HCT116 (cell line): ENCODE results near the gene ATP8A2. TPM values are rescaled to one million over a fixed set of nuclear protein-coding genes. Genes with fewer than 3 reads are reported as not detected.

Source experiments
- ATAC-seq: fragments of 200-7000 bp; cut with Tn5 transposase; 2 replicates; pipeline ENCODE4 v1.9.1; 2020; ENCODE audit warnings: mild to moderate bottlenecking, moderate library complexity
- BruUV-seq: library from RNA; stranded (reverse); fragments of 400-500 nt; replicated peaks from 2 replicates; lab custom pipeline; 2021; lab: Mats Ljungman, UMichigan
- CTCF ChIA-PET: fragments of 300-600 bp; sonication (Branson Sonifier 250); formaldehyde crosslinking; loops from one replicate; lab custom pipeline; 2021; ENCODE audit warnings: antibody characterized with exemption; lab: Charles Lee
- POLR2A ChIA-PET: fragments of 300-600, 350-600 bp; sonication (Branson Sonifier 250); formaldehyde crosslinking; loops from one replicate; lab custom pipeline; 2021; ENCODE audit warnings: antibody characterized with exemption; lab: Charles Lee
- RAD21 ChIA-PET, 2 experiments: fragments of 300-600 bp; sonication (Branson Sonifier 250); formaldehyde crosslinking; loops; one replicate each; lab custom pipeline; 2023; ENCODE audit warnings: low total read pairs in 2 of 2; ENCODE audit not compliant: uncharacterized antibody in 2 of 2, unreplicated experiment in 2 of 2, low non-redundant PET in 1 of 2; lab: Charles Lee
- DNase-seq: peaks from one replicate; pipeline ENCODE4 v3.0.0-alpha.2; 2010; ENCODE audit warnings: low read depth, low spot score
- H2AFZ ChIP-seq: fragments of 200-600 bp; shearing (Covaris generic), sonication (generic); 2 replicates; pipeline ENCODE4 v1.6.1; 2017; ENCODE audit warnings: low read depth, mixed run types, mixed read lengths, antibody characterized with exemption, low read length; ENCODE audit not compliant: poor library complexity, severe bottlenecking
- H3K27ac ChIP-seq: 2 replicates; pipeline ENCODE4 v1.5.1; 2012; ENCODE audit warnings: low read depth, low read length
- H3K27me3 ChIP-seq: fragments of 200-600 bp; sonication (generic); 2 replicates; pipeline ENCODE4 v1.6.1; 2016; ENCODE audit warnings: mixed run types, low read length, mixed read lengths; ENCODE audit not compliant: insufficient read depth
- H3K36me3 ChIP-seq, 2 experiments: fragments of 200-500 bp in 1 of 2; fragments of 200-600 bp in 1 of 2; sonication (Bioruptor generic) in 1 of 2; sonication (generic) in 1 of 2; 2 replicates each; pipeline versions ENCODE4 v1.5.1 to v1.6.1; 2014 to 2016; ENCODE audit warnings: low read length in 2 of 2, inconsistent platforms in 1 of 2, mixed read lengths in 1 of 2, mixed run types in 1 of 2; ENCODE audit not compliant: insufficient read depth in 2 of 2, control insufficient read depth in 1 of 2
- H3K4me1 ChIP-seq, 2 experiments: fragments of 200-600 bp in 1 of 2; sonication (generic) in 1 of 2; 2 replicates each; pipeline versions ENCODE4 v1.5.1 to v1.6.1; 2012 to 2017; ENCODE audit warnings: low read length in 2 of 2, inconsistent platforms in 1 of 2, mild to moderate bottlenecking in 1 of 2, mixed read lengths in 1 of 2, mixed run types in 1 of 2, moderate library complexity in 1 of 2; ENCODE audit not compliant: insufficient read depth in 2 of 2, control insufficient read depth in 1 of 2
- H3K4me2 ChIP-seq: fragments of 200-600 bp; sonication (generic); 2 replicates; pipeline ENCODE4 v1.6.1; 2017; ENCODE audit warnings: mixed run types, low read length, mixed read lengths
- H3K4me3 ChIP-seq, 2 experiments: fragments of 200-600 bp in 1 of 2; sonication (generic) in 1 of 2; replicated peaks in 1 of 2; 2 replicates each; pipeline ENCODE4 v1.5.1; 2011 to 2016; ENCODE audit warnings: low read length in 2 of 2, control low read depth in 1 of 2, low read depth in 1 of 2, mild to moderate bottlenecking in 1 of 2, mixed read lengths in 1 of 2, mixed run types in 1 of 2
- H3K79me2 ChIP-seq: fragments of 200-600 bp; sonication (generic); 2 replicates; pipeline ENCODE4 v1.6.1; 2017; ENCODE audit warnings: mild to moderate bottlenecking, mixed run types, low read length, moderate library complexity, mixed read lengths; ENCODE audit not compliant: insufficient read depth
- H3K9ac ChIP-seq: fragments of 200-600 bp; sonication (generic); 2 replicates; pipeline ENCODE4 v1.6.1; 2016; ENCODE audit warnings: low read length, mixed read lengths
- H3K9me2 ChIP-seq: fragments of 200-600 bp; sonication (generic), shearing (Covaris generic); 2 replicates; pipeline ENCODE4 v1.6.1; 2017; ENCODE audit warnings: mixed run types, mild to moderate bottlenecking, moderate library complexity; ENCODE audit not compliant: insufficient read depth
- H3K9me3 ChIP-seq, 2 experiments: fragments of 200-500 bp in 1 of 2; fragments of 200-600 bp in 1 of 2; sonication (Bioruptor generic) in 1 of 2; sonication (generic) in 1 of 2; 2 replicates each; pipeline ENCODE4 v1.6.1; 2014 to 2017; ENCODE audit warnings: low read length in 2 of 2, mixed read lengths in 2 of 2, inconsistent platforms in 1 of 2, low read depth in 1 of 2, mild to moderate bottlenecking in 1 of 2, mixed run types in 1 of 2, moderate library complexity in 1 of 2; ENCODE audit not compliant: control insufficient read depth in 1 of 2, insufficient read depth in 1 of 2
- H4K20me1 ChIP-seq: fragments of 200-600 bp; sonication (generic), shearing (Covaris generic); 2 replicates; pipeline ENCODE4 v1.6.1; 2017; ENCODE audit warnings: mixed run types, mild to moderate bottlenecking, moderate library complexity; ENCODE audit not compliant: insufficient read depth
- CBX3 ChIP-seq: IDR thresholded peaks from 2 replicates; pipeline ENCODE4 v1.6.1; 2012; ENCODE audit warnings: low read depth
- CEBPB ChIP-seq: IDR thresholded peaks from 2 replicates; pipeline ENCODE4 v1.6.1; 2012; ENCODE audit warnings: low read depth
- ELF1 ChIP-seq: IDR thresholded peaks from 2 replicates; pipeline ENCODE4 v1.6.1; 2012; ENCODE audit warnings: low read depth, borderline replicate concordance
- RAD21 ChIP-seq: IDR thresholded peaks from 2 replicates; pipeline ENCODE4 v1.6.1; 2012; ENCODE audit warnings: low read depth, mild to moderate bottlenecking
- REST ChIP-seq: IDR thresholded peaks from 2 replicates; pipeline ENCODE4 v1.6.1; 2012; ENCODE audit warnings: low read depth
- SIN3A ChIP-seq: IDR thresholded peaks from 2 replicates; pipeline ENCODE4 v1.6.1; 2012; ENCODE audit warnings: low read depth
- SRF ChIP-seq: IDR thresholded peaks from 2 replicates; pipeline ENCODE4 v1.6.1; 2012; ENCODE audit warnings: low read depth
- TCF7L2 ChIP-seq: IDR thresholded peaks from 2 replicates; pipeline ENCODE4 v1.7.0; 2011; ENCODE audit warnings: borderline replicate concordance, inconsistent platforms; ENCODE audit not compliant: insufficient read depth, insufficient read length; ENCODE audit errors: extremely low read depth
- intact Hi-C: fragments of 100-400 bp; cut with micrococcal nuclease; formaldehyde crosslinking; loops from 2 replicates; pipeline ENCODE4 v1.10.0; 2022
- total RNA-seq: library from RNA; stranded (reverse); gene quantifications from one replicate; pipeline ENCODE4 v1.2.1, GENCODE V29; 2021; ENCODE audit not compliant: unreplicated experiment

ATP8A2 gene
- total RNA-seq, 1 experiment from 2014 or later = not detected

GRCh38 chr13:25927932-25928331 is 556.2 kb downstream of the ATP8A2 start:
- H3K4me1 ChIP-seq = no peaks in the 10 kb centered on the region
- no peak for DNase-seq
- intact Hi-C loops = no loop called here
- no peaks in the 10 kb centered on the region for H4K20me1 ChIP-seq
- ChIA-PET POLR2A (no interaction called here), CTCF (no interaction called here)
- H3K4me3 ChIP-seq = no peak overlapping the region
- H3K36me3 ChIP-seq = no peaks in the 10 kb centered on the region
- TF ChIP-seq CEBPB (no peak), RAD21 (no peak), TCF7L2 (no peak), ELF1 (no peak), SRF (no peak), CBX3 (no peak), REST (no peak), SIN3A (no peak)
- TF ChIP-seq, all 23 proteins: peak for 0
- no peak overlapping the region for H3K27ac ChIP-seq
- H3K4me2 ChIP-seq = no peak overlapping the region
- H3K9me3 ChIP-seq = no peaks in the 10 kb centered on the region
- no peak overlapping the region for H3K9ac ChIP-seq
- RAD21 ChIA-PET = no interaction called here
- no peaks in the 10 kb centered on the region for H3K79me2 ChIP-seq
- BruUV-seq = no TSS peak
- no peak for ATAC-seq
- peaks cover 32% of the 10 kb centered on the region for H3K27me3 ChIP-seq
- H3K9me2 ChIP-seq = no peaks in the 10 kb centered on the region
- no peak overlapping the region for H2AFZ ChIP-seq
